ENCODE data around the gene SCGB3A2.

The SCGB3A2 gene

DNA sequence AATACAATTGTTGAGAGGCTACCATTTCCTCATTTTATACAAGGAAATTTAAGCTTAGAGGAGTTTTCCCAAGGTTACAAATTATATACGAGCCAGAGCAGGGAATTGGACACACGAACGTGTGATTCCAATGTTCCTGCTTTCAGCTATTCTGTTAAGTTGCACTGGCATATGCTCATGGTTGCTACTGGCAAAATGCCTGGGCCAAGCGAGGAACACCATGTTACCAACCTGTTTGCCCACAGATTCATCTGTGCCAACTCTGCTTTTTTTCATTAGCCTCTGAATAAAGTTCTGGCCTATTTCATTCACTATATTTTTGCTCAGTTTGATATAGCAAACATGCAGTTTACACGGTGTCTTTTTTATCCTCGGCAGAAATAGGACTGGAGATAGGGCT lies 32.9 kb downstream of the SCGB3A2 start:
- no peak for DNase-seq

DNA sequence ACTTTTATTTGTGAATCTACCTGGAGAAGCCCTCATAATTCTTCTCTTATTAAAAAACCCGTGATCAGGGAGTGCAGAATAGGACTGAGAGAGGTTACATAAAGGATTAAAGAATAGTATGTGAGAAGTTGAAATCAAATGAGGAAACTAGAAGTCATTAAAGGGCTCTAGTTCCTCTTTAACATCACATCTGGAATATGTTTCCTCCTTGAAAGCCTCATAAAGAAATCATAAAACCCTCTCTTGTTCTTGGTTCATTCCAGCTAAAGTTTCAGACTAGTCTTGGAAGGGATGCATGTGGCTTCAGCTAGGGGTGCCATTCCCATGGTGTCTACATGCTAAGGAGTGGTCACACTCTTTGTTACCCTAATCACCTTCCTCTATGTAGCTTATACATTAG lies 33.5 kb downstream of the SCGB3A2 start:
- DNase-seq, result no peak

DNA sequence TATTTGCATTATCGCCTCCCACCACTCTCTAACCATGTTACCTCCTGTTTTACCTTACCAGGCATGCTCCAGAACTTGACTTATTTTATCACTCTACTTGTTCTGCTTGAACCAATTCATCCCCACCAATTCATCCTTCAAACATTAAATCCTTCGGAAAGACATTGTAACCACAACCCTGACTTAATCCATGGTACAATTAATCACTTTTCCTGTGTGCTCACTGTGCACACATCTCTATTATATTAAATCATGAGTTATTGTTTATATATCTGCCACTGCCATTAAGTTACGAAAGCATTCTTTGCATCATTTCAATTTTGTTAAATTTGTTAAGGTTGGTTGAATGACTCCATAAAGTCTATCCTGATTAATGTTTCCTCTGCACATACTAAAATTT lies 35.3 kb downstream of the SCGB3A2 start:
- no peak for DNase-seq

DNA sequence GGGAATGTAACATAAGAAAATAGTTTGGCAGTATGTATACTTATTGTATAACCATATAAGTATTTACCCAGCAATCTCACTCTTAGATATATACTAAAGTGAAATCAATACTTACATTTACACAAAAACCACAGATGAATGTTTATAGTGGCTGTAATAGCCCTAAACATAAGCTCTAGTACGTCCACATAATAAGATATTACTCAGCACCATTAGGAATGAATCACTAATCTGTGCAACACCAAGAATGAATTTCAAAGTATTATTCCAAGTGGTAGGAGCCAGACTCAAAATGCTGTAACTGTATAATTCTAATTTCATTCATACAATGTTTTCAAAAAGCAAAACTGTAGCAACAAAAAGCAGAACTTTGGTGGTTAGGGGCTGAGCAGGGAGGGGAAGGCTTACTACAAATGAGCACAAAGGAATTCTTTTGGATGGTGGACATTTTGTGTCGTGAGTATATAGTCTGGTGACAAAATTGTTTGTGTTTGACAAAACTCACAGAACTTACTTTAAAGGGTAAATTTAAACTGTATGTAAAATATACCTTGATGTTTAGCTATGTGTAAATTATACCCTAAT lies 39.7 kb downstream of the SCGB3A2 start:
- DNase-seq, result no peak

DNA sequence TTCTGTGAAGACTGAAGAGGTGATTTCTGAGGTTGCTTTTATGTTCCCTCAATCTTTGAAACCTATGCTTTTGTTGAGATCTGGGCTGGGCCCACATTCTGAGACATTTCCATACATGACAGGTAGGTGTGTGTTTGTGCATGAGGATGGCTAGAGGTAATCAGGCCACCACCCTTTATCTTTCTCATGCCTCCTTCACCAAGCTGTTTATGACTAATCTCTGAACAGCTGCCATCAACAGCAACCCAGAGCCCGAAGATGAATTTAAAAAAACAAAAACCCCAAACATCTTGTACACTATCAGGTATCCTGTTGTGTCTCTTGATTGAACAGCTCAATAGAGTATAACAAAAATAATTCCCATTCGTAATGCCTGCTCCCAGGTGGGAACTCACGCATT lies 40.4 kb downstream of the SCGB3A2 start:
- DNase-seq, result no peak

DNA sequence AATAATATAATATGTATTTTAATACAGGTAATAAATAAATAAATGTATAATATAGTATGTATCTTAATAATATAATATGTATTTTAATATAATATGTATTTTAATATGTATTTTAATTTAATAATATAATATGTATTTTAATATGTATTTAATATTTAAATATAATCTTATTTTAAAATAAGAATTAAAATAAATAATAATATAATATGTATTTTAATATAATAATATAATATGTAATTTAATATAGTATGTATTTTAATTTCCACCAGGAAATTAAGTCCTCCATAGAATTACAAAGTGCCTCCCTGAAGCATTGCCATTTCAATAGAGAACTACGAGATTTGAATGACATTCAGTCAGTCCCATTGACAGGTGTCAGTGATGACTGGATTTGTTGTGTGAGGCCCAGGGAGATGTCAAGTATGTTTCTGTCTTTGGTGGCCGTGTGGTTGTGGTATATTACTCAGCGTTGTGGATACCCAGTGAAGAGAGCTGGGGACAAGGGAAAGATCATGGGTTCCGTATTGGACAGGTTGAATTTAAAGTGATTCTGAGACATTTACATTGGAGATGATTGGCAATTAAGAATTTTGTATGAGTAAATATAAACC lies 42.0 kb downstream of the SCGB3A2 start:
- no peak for DNase-seq

DNA sequence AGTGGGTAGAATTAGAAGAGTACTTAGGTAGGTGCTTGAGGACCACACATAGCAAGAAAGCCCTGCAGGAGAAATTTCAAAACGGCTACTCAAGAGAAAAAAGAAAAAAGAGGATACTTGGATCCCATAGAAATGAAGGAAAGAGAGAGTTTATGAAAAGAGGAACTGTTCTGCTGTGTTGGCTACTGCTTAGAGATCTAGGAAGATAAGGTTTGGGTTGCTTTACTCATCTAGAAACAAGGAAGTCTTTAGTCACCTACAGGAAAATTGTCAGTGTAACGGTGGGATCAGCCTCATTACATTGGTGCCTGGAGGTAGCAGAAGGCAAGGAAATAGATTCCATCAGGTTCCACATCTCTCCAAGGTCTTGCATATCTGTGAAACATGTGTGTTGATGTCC lies 42.6 kb downstream of the SCGB3A2 start:
- no peak for DNase-seq

DNA sequence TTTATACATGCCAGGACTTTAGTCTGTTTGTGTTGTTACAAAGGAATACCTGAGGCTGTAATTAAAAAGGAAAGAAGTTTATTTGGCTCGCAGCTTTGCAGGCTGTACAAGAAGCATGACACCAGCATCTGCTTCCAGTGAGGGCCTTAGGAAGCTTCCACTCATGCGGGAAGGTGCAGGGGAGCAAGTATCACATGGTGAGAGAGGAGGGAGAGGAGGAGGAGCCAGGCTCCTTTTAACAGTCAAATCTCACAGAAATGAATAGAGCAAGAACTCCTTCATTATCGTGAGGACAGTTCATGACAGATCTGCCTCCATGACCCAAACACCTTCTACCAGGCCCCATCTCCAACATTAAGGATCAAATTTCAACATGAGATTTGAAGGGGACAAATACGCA lies 46.5 kb downstream of the SCGB3A2 start:
- DNase-seq, result no peak

DNA sequence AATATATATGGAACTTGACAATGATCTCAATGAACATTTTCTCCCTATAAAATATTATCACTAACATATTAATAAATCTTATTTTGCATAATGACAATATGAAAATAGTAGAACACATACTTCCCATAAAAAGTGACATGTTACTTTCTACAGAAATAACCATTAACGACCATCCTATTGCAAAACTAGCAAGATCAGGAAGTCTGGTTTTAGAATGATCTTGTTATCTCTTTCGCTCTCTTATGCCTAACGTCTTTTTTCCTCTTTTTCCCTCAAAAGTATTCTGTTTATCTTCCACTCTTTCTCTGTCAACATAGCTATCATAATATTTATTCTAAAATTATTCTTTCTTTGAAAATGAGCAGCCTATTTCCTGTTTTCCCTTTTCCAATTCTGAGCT lies 49.4 kb downstream of the SCGB3A2 start:
- no peak for DNase-seq

DNA sequence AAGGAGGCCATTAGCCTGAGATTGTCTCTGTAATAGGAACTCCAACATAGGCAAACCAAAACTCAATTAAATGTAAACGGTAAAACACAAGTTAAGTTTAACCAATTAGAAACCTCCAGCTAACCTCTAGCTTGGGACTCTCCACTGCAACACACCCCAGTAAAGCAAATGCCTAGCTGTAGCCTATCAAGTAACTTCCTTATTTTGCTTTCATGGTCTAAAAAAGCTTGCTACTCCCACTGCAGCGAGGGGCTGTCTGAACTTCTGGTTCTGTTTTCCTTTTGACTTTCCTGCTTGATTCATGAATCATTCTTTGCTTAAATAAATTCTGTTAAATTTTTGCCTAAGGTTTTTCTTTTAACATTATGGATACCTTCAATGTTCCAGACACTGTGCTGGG lies 52.3 kb downstream of the SCGB3A2 start:
- no peak for DNase-seq

All from right forelimb (tissue), 1 donor.